HepG2 (cell line): ENCODE data around the gene SIRPB1. TPM values are rescaled to one million over a fixed set of nuclear protein-coding genes. Genes with fewer than 3 reads are reported as not detected.
A peak's percentile ranks its signal among the peaks of the same experiment; 100 is the strongest.

Source experiments
- CEBPZ ChIP-seq: IDR thresholded peaks from 2 replicates; pipeline ENCODE4 v1.6.1; 2012; ENCODE audit warnings: low read length, improper control_type of control experiment
- ESRRA ChIP-seq: sonication (generic); formaldehyde crosslinking; IDR thresholded peaks from 2 replicates; pipeline ENCODE4 v1.5.1; 2020; ENCODE audit warnings: mild to moderate bottlenecking, low read depth, missing genetic modification reagents
- IKZF4 ChIP-seq: sonication (generic); formaldehyde crosslinking; IDR thresholded peaks from 2 replicates; pipeline ENCODE4 v1.5.1; 2020; ENCODE audit warnings: borderline replicate concordance, mild to moderate bottlenecking, low read depth, missing genetic modification reagents; ENCODE audit errors: not compliant biosample characterization
- NCOA2 ChIP-seq: sonication (generic); formaldehyde crosslinking; IDR thresholded peaks from 2 replicates; pipeline ENCODE4 v1.8.0; 2022; ENCODE audit warnings: inconsistent platforms
- NR2C2 ChIP-seq: sonication (generic); formaldehyde crosslinking; IDR thresholded peaks from 2 replicates; pipeline ENCODE4 v1.4.0; 2020; ENCODE audit warnings: missing genetic modification reagents, mild to moderate bottlenecking, moderate library complexity, borderline replicate concordance
- PRPF4 ChIP-seq: fragments of 200-400 bp; formaldehyde crosslinking; IDR thresholded peaks from 2 replicates; pipeline ENCODE4 v1.6.1; 2016; ENCODE audit warnings: low read length, low read depth; ENCODE audit not compliant: poor library complexity, severe bottlenecking
- SOX13 ChIP-seq, 3 experiments: fragments of 450-650 bp in 1 of 3; sonication (generic) in 1 of 3; formaldehyde crosslinking in 1 of 3; IDR thresholded peaks in 2 of 3; conservative IDR thresholded peaks in 1 of 3; 2 replicates each; pipeline versions ENCODE4 v1.5.0 to v1.6.1; 2016 to 2020; ENCODE audit warnings: antibody characterized with exemption in 1 of 3, mild to moderate bottlenecking in 1 of 3, missing compliant biosample characterization in 1 of 3, missing genetic modification reagents in 1 of 3, moderate library complexity in 1 of 3
- TARDBP ChIP-seq: sonication (generic); formaldehyde crosslinking; IDR thresholded peaks from 2 replicates; pipeline ENCODE4 v1.8.0; 2022; ENCODE audit warnings: mild to moderate bottlenecking, missing genetic modification reagents
- ZBTB43 ChIP-seq: sonication (generic); formaldehyde crosslinking; conservative IDR thresholded peaks from 2 replicates; pipeline ENCODE4 v1.4.0; 2020; ENCODE audit warnings: missing genetic modification reagents
- ZC3H4 ChIP-seq: sonication (generic); formaldehyde crosslinking; IDR thresholded peaks from 2 replicates; pipeline ENCODE4 v1.4.0; 2020; ENCODE audit warnings: missing genetic modification reagents, borderline replicate concordance
- ZMYM3 ChIP-seq: sonication (generic); formaldehyde crosslinking; IDR thresholded peaks from 2 replicates; pipeline ENCODE4 v1.5.1; 2020; ENCODE audit warnings: mild to moderate bottlenecking, missing genetic modification reagents
- ZNF205 ChIP-seq: IDR thresholded peaks from 2 replicates; pipeline ENCODE4 v1.6.1; 2018; ENCODE audit warnings: missing biosample characterization, missing genetic modification reagents
- ZNF224 ChIP-seq: sonication (generic); formaldehyde crosslinking; IDR thresholded peaks from 2 replicates; pipeline ENCODE4 v1.5.0; 2020; ENCODE audit warnings: mild to moderate bottlenecking, missing genetic modification reagents
- ZNF232 ChIP-seq: sonication (generic); formaldehyde crosslinking; IDR thresholded peaks from 2 replicates; pipeline ENCODE4 v1.4.0; 2020; ENCODE audit warnings: missing genetic modification reagents, borderline replicate concordance
- ZNF782 ChIP-seq: sonication (generic); formaldehyde crosslinking; IDR thresholded peaks from 2 replicates; pipeline ENCODE4 v1.4.0; 2020; ENCODE audit warnings: missing genetic modification reagents, mild to moderate bottlenecking, borderline replicate concordance
- polyA plus RNA-seq, 8 experiments: library from polyadenylated mRNA; depleted of rRNA in 3 of 8; stranded (reverse) in 7 of 8; unstranded in 1 of 8; fragments of >200 nt; fragmentation: Illumina TruSeq in 4 of 8; extraction: Trizol in 4 of 8; gene quantifications; 2 replicates each; pipeline versions ENCODE4 v1.2.1 to v1.2.3, GENCODE V29; 2011 to 2016; ENCODE audit warnings: low read depth in 4 of 8, missing spikeins in 1 of 8, mixed read lengths in 1 of 8; ENCODE audit not compliant: insufficient read depth in 1 of 8
- total RNA-seq, 5 experiments: library from RNA; depleted of rRNA; stranded (reverse); fragments of >200 nt; fragmentation: Illumina TruSeq; extraction: Trizol; gene quantifications; 2 replicates each; pipeline ENCODE4 v1.2.3, GENCODE V29; 2016; ENCODE audit warnings: low read depth in 1 of 5
- TF ChIP-seq, protein P1 (sequence below): IDR thresholded peaks from 2 replicates; pipeline ENCODE4 v1.6.1; 2016; ENCODE audit warnings: missing biosample characterization, missing genetic modification reagents, low read depth
- TF ChIP-seq, protein P2 (sequence below): sonication (generic); formaldehyde crosslinking; IDR thresholded peaks from 2 replicates; pipeline ENCODE4 v1.9.0; 2021; ENCODE audit warnings: mild to moderate bottlenecking, missing genetic modification reagents

The SIRPB1 gene
- total and polyA plus RNA-seq, 2 of the 13 experiments (the other 11 are each of a cell fraction or from before 2014, with no cell fraction given), result 0.41 to 1.4 TPM

DNA sequence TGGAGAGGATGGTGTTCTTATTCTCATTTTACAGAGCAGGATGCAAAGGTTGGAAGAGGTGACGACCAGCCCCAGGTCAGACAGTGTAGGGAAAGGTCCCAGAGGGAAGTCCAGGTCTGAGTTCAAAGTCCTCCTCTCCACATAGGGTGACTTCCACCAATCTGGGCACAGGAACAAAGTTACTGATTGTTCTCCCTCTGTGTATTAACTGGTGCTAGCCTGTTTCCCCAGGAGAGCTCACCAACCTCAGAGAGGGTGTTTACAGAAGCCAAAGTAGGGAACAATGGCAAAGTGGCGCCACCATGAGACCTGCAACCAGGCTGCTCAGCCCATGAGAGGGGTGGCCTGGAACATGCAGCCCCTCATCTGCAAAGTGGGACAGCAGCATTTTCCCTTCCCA is 16.8 kb upstream of the SIRPB1 start (continued):
- no peak for TF ChIP-seq CEBPZ
- no peak for TF ChIP-seq ZBTB43 (CRISPR knock-in tag)
- TF ChIP-seq NR2C2, result peak; percentile 73
- TF ChIP-seq ZNF224 (CRISPR knock-in tag), result no peak
- no peak for TF ChIP-seq ZNF782
- TF ChIP-seq ZNF205, result no peak
- TF ChIP-seq ZMYM3 (CRISPR knock-in tag), result peak; percentile 66
- TF ChIP-seq TARDBP (CRISPR knock-in tag), result peak; percentile 80; the same call in 1 of the 2 replicates
- TF ChIP-seq NCOA2 (CRISPR knock-in tag), result peak; percentile 43; the same call in 1 of the 2 replicates
- TF ChIP-seq ESRRA (CRISPR knock-in tag), result peak; percentile 85
- no peak for TF ChIP-seq ZNF232 (CRISPR knock-in tag)
- no peak for TF ChIP-seq ZC3H4
- TF ChIP-seq PRPF4, result no peak
- TF ChIP-seq, protein P1, sequence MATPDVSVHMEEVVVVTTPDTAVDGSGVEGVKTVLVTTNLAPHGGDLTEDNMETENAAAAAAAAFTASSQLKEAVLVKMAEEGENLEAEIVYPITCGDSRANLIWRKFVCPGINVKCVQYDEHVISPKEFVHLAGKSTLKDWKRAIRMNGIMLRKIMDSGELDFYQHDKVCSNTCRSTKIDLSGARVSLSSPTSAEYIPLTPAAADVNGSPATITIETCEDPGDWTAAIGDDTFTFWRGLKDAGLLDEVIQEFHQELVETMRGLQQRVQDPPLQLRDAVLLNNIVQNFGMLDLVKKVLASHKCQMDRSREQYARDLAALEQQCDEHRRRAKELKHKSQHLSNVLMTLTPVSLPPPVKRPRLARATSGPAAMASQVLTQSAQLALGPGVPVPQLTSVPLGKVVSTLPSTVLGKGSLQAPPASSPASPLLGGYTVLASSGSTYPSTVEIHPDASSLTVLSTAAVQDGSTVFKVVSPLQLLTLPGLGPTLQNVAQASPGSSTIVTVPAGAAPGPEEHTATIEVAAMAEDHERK (CRISPR knock-in tag), result no peak
- no peak for TF ChIP-seq IKZF4 (CRISPR knock-in tag)
- peak; percentile 68; the same call in 1 of the 2 replicates for TF ChIP-seq SOX13 (IDR thresholded peaks at IDR 0.05)
- peak in 1 of 2 experiments; percentile 92; a peak in 2 of 4 replicates for TF ChIP-seq SOX13 (CRISPR knock-in tag; conservative IDR thresholded peaks at IDR 0.05 in 1 of 2, IDR thresholded peaks at IDR 0.05 in 1 of 2)
- TF ChIP-seq, protein P2, sequence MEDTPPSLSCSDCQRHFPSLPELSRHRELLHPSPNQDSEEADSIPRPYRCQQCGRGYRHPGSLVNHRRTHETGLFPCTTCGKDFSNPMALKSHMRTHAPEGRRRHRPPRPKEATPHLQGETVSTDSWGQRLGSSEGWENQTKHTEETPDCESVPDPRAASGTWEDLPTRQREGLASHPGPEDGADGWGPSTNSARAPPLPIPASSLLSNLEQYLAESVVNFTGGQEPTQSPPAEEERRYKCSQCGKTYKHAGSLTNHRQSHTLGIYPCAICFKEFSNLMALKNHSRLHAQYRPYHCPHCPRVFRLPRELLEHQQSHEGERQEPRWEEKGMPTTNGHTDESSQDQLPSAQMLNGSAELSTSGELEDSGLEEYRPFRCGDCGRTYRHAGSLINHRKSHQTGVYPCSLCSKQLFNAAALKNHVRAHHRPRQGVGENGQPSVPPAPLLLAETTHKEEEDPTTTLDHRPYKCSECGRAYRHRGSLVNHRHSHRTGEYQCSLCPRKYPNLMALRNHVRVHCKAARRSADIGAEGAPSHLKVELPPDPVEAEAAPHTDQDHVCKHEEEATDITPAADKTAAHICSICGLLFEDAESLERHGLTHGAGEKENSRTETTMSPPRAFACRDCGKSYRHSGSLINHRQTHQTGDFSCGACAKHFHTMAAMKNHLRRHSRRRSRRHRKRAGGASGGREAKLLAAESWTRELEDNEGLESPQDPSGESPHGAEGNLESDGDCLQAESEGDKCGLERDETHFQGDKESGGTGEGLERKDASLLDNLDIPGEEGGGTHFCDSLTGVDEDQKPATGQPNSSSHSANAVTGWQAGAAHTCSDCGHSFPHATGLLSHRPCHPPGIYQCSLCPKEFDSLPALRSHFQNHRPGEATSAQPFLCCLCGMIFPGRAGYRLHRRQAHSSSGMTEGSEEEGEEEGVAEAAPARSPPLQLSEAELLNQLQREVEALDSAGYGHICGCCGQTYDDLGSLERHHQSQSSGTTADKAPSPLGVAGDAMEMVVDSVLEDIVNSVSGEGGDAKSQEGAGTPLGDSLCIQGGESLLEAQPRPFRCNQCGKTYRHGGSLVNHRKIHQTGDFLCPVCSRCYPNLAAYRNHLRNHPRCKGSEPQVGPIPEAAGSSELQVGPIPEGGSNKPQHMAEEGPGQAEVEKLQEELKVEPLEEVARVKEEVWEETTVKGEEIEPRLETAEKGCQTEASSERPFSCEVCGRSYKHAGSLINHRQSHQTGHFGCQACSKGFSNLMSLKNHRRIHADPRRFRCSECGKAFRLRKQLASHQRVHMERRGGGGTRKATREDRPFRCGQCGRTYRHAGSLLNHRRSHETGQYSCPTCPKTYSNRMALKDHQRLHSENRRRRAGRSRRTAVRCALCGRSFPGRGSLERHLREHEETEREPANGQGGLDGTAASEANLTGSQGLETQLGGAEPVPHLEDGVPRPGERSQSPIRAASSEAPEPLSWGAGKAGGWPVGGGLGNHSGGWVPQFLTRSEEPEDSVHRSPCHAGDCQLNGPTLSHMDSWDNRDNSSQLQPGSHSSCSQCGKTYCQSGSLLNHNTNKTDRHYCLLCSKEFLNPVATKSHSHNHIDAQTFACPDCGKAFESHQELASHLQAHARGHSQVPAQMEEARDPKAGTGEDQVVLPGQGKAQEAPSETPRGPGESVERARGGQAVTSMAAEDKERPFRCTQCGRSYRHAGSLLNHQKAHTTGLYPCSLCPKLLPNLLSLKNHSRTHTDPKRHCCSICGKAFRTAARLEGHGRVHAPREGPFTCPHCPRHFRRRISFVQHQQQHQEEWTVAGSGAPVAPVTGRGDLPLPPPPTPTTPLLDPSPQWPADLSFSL (CRISPR knock-in tag), result no peak
